OCI-LY1 (cell line): ENCODE results near the gene DNMT1.

Experiments
- H2AFZ ChIP-seq: fragments of 200-600 bp; sonication (generic), shearing (Covaris generic); 2 replicates; pipeline ENCODE4 v1.6.0; 2014; ENCODE audit warnings: antibody characterized with exemption, mild to moderate bottlenecking, low read length
- H3F3A ChIP-seq: fragments of 200-600 bp; sonication (generic), shearing (Covaris generic); 2 replicates; pipeline ENCODE4 v1.6.0; 2014; ENCODE audit warnings: mild to moderate bottlenecking, antibody characterized with exemption, low read length, moderate library complexity; ENCODE audit not compliant: insufficient read depth
- H3K27ac ChIP-seq: fragments of 200-600 bp; sonication (generic); 2 replicates; pipeline ENCODE4 v1.5.1; 2014; ENCODE audit warnings: low read length, mixed run types, mild to moderate bottlenecking, low read depth; ENCODE audit not compliant: poor library complexity, severe bottlenecking
- H3K27me3 ChIP-seq: fragments of 200-600 bp; sonication (generic); 2 replicates; pipeline ENCODE4 v1.6.0; 2014; ENCODE audit warnings: antibody characterized with exemption, mild to moderate bottlenecking, low read length, moderate library complexity; ENCODE audit not compliant: insufficient read depth
- H3K36me3 ChIP-seq: fragments of 200-600 bp; sonication (generic); 2 replicates; pipeline ENCODE4 v1.6.1; 2014; ENCODE audit warnings: mild to moderate bottlenecking, antibody characterized with exemption, low read length, moderate library complexity, mixed read lengths; ENCODE audit not compliant: insufficient read depth
- H3K4me1 ChIP-seq: fragments of 200-600 bp; sonication (generic); 2 replicates; pipeline ENCODE4 v1.5.1; 2014; ENCODE audit warnings: mild to moderate bottlenecking, low read length, moderate library complexity; ENCODE audit not compliant: insufficient read depth, severe bottlenecking
- H3K4me2 ChIP-seq: fragments of 200-600 bp; sonication (generic), shearing (Covaris generic); 2 replicates; pipeline ENCODE4 v1.6.1; 2014; ENCODE audit warnings: low read length
- H3K4me3 ChIP-seq: fragments of 200-600 bp; sonication (generic); 2 replicates; pipeline ENCODE4 v1.5.1; 2014; ENCODE audit warnings: low read length, low read depth, mild to moderate bottlenecking, mixed read lengths; ENCODE audit not compliant: poor library complexity, severe bottlenecking
- H3K79me2 ChIP-seq: fragments of 200-600 bp; shearing (Covaris generic); 2 replicates; pipeline ENCODE4 v1.6.1; 2016; ENCODE audit warnings: mixed run types, low read length, mixed read lengths; ENCODE audit not compliant: insufficient read depth
- H3K9ac ChIP-seq: fragments of 200-600 bp; sonication (generic), shearing (Covaris generic); 2 replicates; pipeline ENCODE4 v1.6.1; 2014; ENCODE audit warnings: mild to moderate bottlenecking, low read length, mixed read lengths
- H3K9me2 ChIP-seq: fragments of 200-600 bp; sonication (generic), shearing (Covaris generic); 2 replicates; pipeline ENCODE4 v1.6.1; 2014; ENCODE audit warnings: low read depth, mild to moderate bottlenecking, low read length, mixed read lengths
- H3K9me3 ChIP-seq: fragments of 200-600 bp; shearing (Covaris generic); 2 replicates; pipeline ENCODE4 v1.6.1; 2014; ENCODE audit warnings: low read length, mixed read lengths
- H4K20me1 ChIP-seq: fragments of 200-600 bp; sonication (generic), shearing (Covaris generic); 2 replicates; pipeline ENCODE4 v1.6.0; 2016; ENCODE audit warnings: mild to moderate bottlenecking, low read length; ENCODE audit not compliant: insufficient read depth
- EZH2 ChIP-seq: fragments of 200-600 bp; sonication (generic), shearing (Covaris generic); IDR thresholded peaks from 2 replicates; pipeline ENCODE4 v1.8.0; 2017; ENCODE audit warnings: borderline replicate concordance, mixed run types, mild to moderate bottlenecking, antibody characterized with exemption, low read length, moderate library complexity, mixed read lengths
- TF ChIP-seq, protein P1 (sequence below): fragments of 200-600 bp; sonication (generic), shearing (Covaris generic); IDR thresholded peaks from 2 replicates; pipeline ENCODE4 v1.5.1; 2017; ENCODE audit warnings: mild to moderate bottlenecking, antibody characterized with exemption, low read length, moderate library complexity, mixed read lengths

The DNMT1 gene

DNA sequence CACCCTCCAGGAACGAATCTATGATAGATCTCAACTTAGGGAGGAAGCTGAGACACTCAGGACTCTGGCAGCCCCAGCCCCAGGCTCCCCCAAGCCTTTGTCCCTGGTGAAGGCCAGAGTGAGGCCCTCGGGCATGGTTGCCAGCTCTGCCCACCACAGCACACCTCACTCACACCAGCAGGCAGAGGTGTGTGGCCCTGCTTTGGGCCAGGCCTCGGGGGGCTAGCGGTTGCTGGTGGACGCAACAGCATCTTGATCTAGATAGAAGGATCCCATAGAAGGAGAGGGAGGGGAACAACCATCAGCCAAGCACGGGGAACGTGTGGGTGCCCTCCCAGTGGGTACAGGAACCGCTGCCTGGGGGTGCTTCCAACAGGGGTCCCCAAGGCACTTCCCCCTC lies 36.7 kb downstream of the DNMT1 start:
- no peak overlapping the region for H3K27ac ChIP-seq
- no peaks in the 10 kb centered on the region for H3K27me3 ChIP-seq
- peaks cover 98% of the 10 kb centered on the region for H3K36me3 ChIP-seq
- H3K9ac ChIP-seq, result no peak overlapping the region
- no peak for TF ChIP-seq EZH2
- TF ChIP-seq, protein P1, sequence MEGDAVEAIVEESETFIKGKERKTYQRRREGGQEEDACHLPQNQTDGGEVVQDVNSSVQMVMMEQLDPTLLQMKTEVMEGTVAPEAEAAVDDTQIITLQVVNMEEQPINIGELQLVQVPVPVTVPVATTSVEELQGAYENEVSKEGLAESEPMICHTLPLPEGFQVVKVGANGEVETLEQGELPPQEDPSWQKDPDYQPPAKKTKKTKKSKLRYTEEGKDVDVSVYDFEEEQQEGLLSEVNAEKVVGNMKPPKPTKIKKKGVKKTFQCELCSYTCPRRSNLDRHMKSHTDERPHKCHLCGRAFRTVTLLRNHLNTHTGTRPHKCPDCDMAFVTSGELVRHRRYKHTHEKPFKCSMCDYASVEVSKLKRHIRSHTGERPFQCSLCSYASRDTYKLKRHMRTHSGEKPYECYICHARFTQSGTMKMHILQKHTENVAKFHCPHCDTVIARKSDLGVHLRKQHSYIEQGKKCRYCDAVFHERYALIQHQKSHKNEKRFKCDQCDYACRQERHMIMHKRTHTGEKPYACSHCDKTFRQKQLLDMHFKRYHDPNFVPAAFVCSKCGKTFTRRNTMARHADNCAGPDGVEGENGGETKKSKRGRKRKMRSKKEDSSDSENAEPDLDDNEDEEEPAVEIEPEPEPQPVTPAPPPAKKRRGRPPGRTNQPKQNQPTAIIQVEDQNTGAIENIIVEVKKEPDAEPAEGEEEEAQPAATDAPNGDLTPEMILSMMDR, result no peak
- H3F3A ChIP-seq, result no peaks in the 10 kb centered on the region
- no peaks in the 10 kb centered on the region for H3K9me2 ChIP-seq
- no peaks in the 10 kb centered on the region for H3K4me1 ChIP-seq
- no peaks in the 10 kb centered on the region for H3K9me3 ChIP-seq
- no peaks in the 10 kb centered on the region for H4K20me1 ChIP-seq
- no peak overlapping the region for H3K4me3 ChIP-seq
- H3K4me2 ChIP-seq, result no peak overlapping the region
- no peaks in the 10 kb centered on the region for H3K79me2 ChIP-seq
- no peak overlapping the region for H2AFZ ChIP-seq

DNA sequence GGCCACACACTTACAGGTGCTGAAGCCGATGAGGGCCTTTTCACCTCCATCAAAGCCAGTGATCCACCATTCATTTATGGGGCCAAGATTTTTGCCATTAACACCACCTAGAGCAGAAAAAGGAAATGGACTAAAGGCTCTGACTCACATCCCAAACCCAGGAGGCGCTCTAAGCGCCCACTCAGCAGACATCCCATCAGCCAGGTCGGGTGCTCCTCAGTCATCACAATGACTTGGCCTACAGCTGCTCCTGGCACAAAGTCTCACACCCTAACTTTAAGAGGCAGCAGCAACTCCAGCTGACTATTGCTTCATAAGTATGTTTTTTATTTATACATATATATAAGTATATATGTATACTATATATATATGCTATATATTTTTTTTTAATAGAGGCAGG lies 38.9 kb downstream of the DNMT1 start:
- Histone ChIP-seq H3K36me3 (peaks cover 99% of the 10 kb centered on the region), H3K9me3 (no peaks in the 10 kb centered on the region), H3K4me2 (no peak overlapping the region), H3K79me2 (no peaks in the 10 kb centered on the region), H3K9ac (no peak overlapping the region), H3F3A (no peaks in the 10 kb centered on the region), H4K20me1 (no peaks in the 10 kb centered on the region), H2AFZ (no peak overlapping the region), H3K9me2 (no peaks in the 10 kb centered on the region), H3K4me1 (no peaks in the 10 kb centered on the region), H3K4me3 (no peak overlapping the region), H3K27ac (no peak overlapping the region), H3K27me3 (no peaks in the 10 kb centered on the region)
- TF ChIP-seq, protein P1, result no peak
- no peak for TF ChIP-seq EZH2

DNA sequence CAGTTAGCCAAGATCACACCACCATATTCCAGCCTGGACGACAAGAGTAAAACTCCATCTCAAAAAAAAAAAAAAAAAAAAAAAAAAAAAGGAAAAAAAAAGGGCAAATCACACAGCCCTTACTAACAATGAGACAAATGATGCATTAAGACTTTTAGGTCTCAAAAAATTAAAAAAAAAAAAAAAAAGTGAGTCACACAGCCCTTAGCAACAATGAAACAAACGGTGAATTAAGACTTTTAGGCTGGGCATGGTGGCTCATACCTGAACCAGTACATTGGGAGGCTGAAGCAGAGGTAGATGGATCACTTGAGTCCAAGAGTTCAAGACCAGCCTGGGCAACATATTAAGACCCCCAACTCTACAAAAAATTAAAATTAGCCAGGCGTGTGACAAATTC lies 42.7 kb downstream of the DNMT1 start:
- H3K9me2 ChIP-seq, result no peaks in the 10 kb centered on the region
- no peaks in the 10 kb centered on the region for H3K27me3 ChIP-seq
- H3K4me2 ChIP-seq, result no peak overlapping the region
- no peaks in the 10 kb centered on the region for H3K79me2 ChIP-seq
- H3K4me1 ChIP-seq, result no peaks in the 10 kb centered on the region
- H3F3A ChIP-seq, result no peaks in the 10 kb centered on the region
- H3K9ac ChIP-seq, result no peak overlapping the region
- H4K20me1 ChIP-seq, result no peaks in the 10 kb centered on the region
- no peak overlapping the region for H3K27ac ChIP-seq
- H3K9me3 ChIP-seq, result no peaks in the 10 kb centered on the region
- peaks cover 95% of the 10 kb centered on the region for H3K36me3 ChIP-seq
- TF ChIP-seq EZH2, result no peak
- TF ChIP-seq, protein P1, result no peak
- H3K4me3 ChIP-seq, result no peak overlapping the region
- no peak overlapping the region for H2AFZ ChIP-seq
